ENCODE results near the gene KANSL1. TPM values are rescaled to one million over a fixed set of nuclear protein-coding genes. Genes with fewer than 3 reads are reported as not detected.

The KANSL1 gene
- total and polyA plus RNA-seq, 10 of the 15 experiments (the other 5 are each of a cell fraction or from before 2014, with no cell fraction given): 4.7 to 60.6 (median 28.0) TPM

DNA sequence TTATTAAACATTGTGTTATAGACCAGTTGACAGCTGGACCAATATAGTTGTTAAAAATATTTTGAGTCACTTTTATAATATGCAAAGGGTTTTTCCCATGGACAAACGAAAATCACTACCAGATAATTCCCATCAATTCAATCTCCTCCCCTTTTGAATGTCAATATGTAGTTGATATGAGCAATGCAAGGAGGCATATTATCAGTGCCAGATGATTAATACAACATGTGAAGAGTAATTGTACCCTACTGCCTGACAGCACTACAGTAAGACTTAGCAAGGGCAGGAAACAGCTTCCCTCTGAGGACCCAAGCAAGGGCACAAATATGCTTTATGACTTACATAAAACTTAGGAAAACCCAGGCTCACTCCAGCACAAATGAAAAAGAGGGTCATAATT is 17.3 kb downstream of the KANSL1 start (continued):
- TF ChIP-seq, protein P1, sequence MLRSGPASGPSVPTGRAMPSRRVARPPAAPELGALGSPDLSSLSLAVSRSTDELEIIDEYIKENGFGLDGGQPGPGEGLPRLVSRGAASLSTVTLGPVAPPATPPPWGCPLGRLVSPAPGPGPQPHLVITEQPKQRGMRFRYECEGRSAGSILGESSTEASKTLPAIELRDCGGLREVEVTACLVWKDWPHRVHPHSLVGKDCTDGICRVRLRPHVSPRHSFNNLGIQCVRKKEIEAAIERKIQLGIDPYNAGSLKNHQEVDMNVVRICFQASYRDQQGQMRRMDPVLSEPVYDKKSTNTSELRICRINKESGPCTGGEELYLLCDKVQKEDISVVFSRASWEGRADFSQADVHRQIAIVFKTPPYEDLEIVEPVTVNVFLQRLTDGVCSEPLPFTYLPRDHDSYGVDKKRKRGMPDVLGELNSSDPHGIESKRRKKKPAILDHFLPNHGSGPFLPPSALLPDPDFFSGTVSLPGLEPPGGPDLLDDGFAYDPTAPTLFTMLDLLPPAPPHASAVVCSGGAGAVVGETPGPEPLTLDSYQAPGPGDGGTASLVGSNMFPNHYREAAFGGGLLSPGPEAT (IDR thresholded peaks at IDR 0.05; ENCODE audit: low read depth): no peak

DNA sequence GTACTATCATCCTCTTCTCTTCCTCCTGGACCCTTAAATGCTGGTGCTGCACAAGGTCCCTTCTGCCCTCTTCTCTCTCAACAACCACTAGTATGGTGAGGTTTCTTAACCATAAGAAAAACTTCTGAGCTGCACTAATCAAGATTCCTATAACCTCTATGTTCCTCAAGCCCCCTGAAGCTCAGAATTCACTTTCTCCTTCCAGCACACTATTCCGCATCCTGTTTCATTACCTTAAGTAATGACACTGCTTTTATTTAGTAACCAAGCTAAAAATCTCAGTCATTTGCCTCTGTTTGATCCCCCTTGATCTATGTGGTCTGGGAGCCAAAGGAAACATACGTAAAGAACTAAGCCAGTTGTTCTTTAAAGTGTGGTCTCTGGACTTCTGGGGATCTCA is 20.1 kb downstream of the KANSL1 start:
- Histone ChIP-seq H3K4me2 (ENCODE audit: control insufficient read depth, insufficient read depth) (no peak overlapping the region), H3K9me3 (replicated peaks; ENCODE audit: control insufficient read depth, insufficient read depth, low read length) (no peaks in the 10 kb centered on the region), H3K4me1 (ENCODE audit: control insufficient read depth, insufficient read depth, low read length) (peaks cover 12% of the 10 kb centered on the region; the same call in 1 of the 2 replicates), H3K36me3 (ENCODE audit: control insufficient read depth in 2 of 2, insufficient read depth in 2 of 2, low read length in 1 of 2) (peaks cover 12 to 44% of the 10 kb centered on the region in 2 experiments), H4K20me1 (ENCODE audit: control insufficient read depth, insufficient read depth) (0 out of 2 replicates have a peak, but pooled peaks cover 3% of the 10 kb centered on the region), H3K79me2 (ENCODE audit: control insufficient read depth, insufficient read depth, low read length) (peaks cover 98% of the 10 kb centered on the region), H2AFZ (ENCODE audit: control insufficient read depth, low read depth, low read length) (no peak overlapping the region), H3K4me3 (no peak overlapping the region), H3K27ac (ENCODE audit: control insufficient read depth, insufficient read depth) (no peak overlapping the region), H3K9ac (ENCODE audit: control insufficient read depth, insufficient read depth, low read length) (no peak overlapping the region), H3K27me3 (replicated peaks in 1 of 2; ENCODE audit: control insufficient read depth in 2 of 2, insufficient read depth in 2 of 2, low read length in 1 of 2) (no peaks in the 10 kb centered on the region)
- ChIA-PET POLR2A (interaction anchor here (0.6 to 2.0 kb wide), 6 partner anchors 10 to 26 kb away, joined by 3 to 7 read pairs (median 3); partner anchors contain the start of gene KANSL1), SMC1A (ENCODE audit: uncharacterized antibody, unreplicated experiment) (interaction anchor here (0.9 to 24.2 kb wide), 4 partner anchors 12 to 37 kb away, joined by 3 to 478 read pairs (median 156); no protein-coding TSS in a partner anchor), CTCF (interaction anchor here (0.8 to 2.8 kb wide), 9 partner anchors 10 to 129 kb away, joined by 3 to 10 read pairs (median 6); partner anchors contain the start of gene KANSL1), RAD21 (ENCODE audit: unreplicated experiment) (interaction anchor here (1.5 to 2.5 kb wide), 2 partner anchors 14 to 27 kb away, joined by 5 to 6 read pairs; no protein-coding TSS in a partner anchor)
- 95% methylated on average over 2 of the region's 2 CpGs for WGBS (ENCODE audit: insufficient coverage, insufficient replicate concordance, low lambda C conversion rate, missing lambda C conversion rate)
- in situ Hi-C loops (cut with MboI) (no loop called here), intact Hi-C loops (cut with micrococcal nuclease; ENCODE audit: unreplicated experiment) (no loop called here)
- DNase-seq (ENCODE audit: low read depth, low spot score) (no peak), ATAC-seq (no peak), FAIRE-seq (no peak)
- BruUV-seq (replicated peaks): no TSS peak
- 0 out of 2 replicates have a peak, but pooled peaks have one; percentile 31 for TF ChIP-seq LARP7 (IDR thresholded peaks at IDR 0.05)
- TF ChIP-seq ZNF384 (IDR thresholded peaks at IDR 0.05; ENCODE audit: borderline replicate concordance, low read depth, low read length): no peak
- 0 out of 4 replicates have a peak, but pooled peaks of 1 of the 2 experiments have one; percentile 16 for TF ChIP-seq ETV6 (conservative IDR thresholded peaks at IDR 0.05 in 1 of 2, IDR thresholded peaks at IDR 0.05 in 1 of 2; ENCODE audit: borderline replicate concordance in 1 of 2, low read depth in 1 of 2)
- TF ChIP-seq RB1 (IDR thresholded peaks at IDR 0.05; ENCODE audit: borderline replicate concordance): no peak
